GM12875 (cell line): ENCODE data around the gene CFAP58.

Experiments
- H3K4me3 ChIP-seq: one replicate; pipeline ENCODE4 v1.5.1; 2011; ENCODE audit warnings: low read depth, low read length, control low read depth
- CTCF ChIP-seq: IDR thresholded peaks from 2 replicates; pipeline ENCODE4 v1.5.1; 2011; ENCODE audit warnings: low read depth, mild to moderate bottlenecking, control low read depth, inconsistent platforms, low read length, moderate library complexity, borderline replicate concordance; ENCODE audit not compliant: insufficient read depth

The CFAP58 gene

GRCh38 chr10:104486803-104487202 lies 133.2 kb downstream of the CFAP58 start:
- H3K4me3 ChIP-seq = no peak overlapping the region
- TF ChIP-seq CTCF = no peak

- no peak for TF ChIP-seq CTCF
- no peak overlapping the region for H3K4me3 ChIP-seq
These were observed 134.3 kb downstream of the CFAP58 start for GRCh38 chr10:104487794-104488438.

- no peak overlapping the region for H3K4me3 ChIP-seq
- no peak for TF ChIP-seq CTCF
These were observed 134.8 kb downstream of the CFAP58 start for GRCh38 chr10:104488439-104488832.

DNA sequence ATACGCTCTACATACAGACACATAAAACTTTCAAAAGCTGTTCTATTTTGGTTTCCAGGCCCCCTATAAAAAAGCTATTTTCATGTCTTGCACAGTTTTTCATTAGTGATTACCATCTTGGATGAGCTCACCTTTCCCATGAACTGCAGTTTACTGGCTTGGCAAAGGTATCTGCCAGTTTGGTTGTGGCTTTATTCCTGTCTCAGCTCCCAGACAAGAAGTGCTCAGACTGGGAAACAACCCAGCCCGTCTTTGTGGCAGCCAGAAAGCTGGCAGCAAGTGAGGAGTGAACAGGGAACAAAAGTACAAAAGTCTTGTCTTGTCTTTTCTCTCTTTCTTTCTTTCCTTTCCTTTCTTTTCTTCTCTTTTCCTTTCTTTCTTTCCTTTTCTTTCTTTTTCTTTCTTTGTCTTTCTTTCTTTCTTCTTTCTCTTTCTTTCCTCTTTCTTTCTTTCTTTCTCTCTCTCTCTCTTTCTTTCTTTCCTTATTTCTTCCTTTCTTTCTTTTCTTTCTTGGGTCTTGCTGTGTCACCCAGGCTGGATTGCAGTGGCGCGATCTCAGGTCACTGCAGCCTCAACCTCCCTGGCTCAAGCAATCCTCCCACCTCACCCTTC lies 138.8 kb downstream of the CFAP58 start:
- no peak overlapping the region for H3K4me3 ChIP-seq
- TF ChIP-seq CTCF = no peak

DNA sequence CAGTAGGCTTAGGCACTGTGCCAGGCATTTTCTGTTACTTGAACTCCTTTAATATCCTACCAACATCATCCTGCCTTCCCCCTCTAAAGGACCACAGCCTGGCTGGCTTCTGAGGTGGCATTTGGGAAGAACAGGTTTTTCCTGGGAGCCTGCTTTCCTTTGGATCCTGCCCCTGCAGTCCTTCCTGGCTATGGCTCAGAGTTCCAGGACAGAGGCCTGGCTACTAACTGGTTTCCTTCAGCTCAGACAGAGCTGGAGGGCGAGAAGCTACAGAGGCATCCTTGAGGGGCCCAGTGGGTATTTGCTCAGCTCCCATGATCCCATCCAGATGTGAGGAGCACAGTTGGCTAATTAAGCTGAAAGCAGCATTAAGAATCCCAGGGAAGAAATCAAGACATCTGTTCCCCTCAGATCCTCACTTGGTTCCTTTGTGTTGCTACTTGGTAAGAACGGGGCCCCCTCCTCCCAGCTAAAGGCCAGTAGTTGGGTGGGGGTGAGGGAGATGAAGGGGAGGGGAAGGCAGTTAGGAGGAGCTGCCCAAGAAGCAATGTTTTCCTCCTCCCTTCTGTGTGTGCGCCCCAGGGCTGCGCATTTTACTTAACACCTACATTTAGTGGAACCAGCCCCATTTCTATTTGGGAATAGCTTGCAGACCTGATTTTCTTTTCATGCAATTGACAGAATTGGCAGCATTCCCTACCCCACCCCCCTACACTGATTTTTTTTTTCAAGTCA lies 144.9 kb downstream of the CFAP58 start:
- H3K4me3 ChIP-seq = no peak overlapping the region
- TF ChIP-seq CTCF = no peak

GRCh38 chr10:104501449-104501848 lies 147.8 kb downstream of the CFAP58 start:
- H3K4me3 ChIP-seq = no peak overlapping the region
- no peak for TF ChIP-seq CTCF
